ENCODE measurements around the gene ARPC2. TPM values are rescaled to one million over a fixed set of nuclear protein-coding genes. Genes with fewer than 3 reads are reported as not detected.

The ARPC2 gene
- total RNA-seq, 2 donors from 2014 or later, result 517 to 533 TPM

DNA sequence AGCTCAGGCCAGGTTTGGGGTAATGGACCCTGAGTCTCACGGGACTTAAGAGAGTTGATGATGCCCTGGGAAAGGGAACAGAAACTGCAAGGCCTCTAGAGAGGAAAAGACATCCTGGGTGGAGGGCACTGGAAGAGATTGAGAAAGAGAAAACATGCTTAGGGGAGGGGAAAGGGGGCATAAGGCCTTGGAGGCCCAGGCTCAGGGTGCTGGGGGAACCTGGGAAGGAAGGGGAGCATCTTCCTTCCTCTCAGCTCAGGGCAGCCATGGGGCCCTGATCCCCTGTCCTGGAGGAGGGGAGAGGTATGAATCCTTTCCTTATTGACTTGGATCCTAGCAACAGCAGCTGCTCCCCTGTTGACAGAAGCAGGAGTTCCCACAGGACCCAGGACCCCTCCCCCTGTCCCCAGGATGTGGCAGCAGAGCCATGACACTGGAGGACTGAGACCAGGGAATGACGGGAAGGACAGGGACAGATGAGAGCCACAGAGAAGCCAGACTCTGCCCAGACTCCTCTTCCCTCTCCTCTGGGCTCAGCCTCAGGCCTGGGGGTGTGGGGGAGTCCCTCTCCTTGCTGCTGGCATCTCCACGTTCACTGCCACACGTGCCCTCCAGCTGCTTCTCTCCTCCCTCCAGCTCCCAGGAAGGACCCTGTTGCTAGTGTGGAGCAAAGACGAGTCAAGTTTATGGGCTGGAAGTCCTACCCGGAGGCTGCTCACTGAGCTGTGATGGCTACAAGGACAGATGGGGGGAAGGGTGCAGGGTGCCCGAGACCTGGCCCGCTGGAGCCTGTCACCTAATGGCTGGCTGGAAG is 44.6 kb downstream of the ARPC2 start:
- H3K4me1 Mint-ChIP-seq (ENCODE audit: low read depth), result peaks cover 19% of the 10 kb centered on the region
- no peaks in the 10 kb centered on the region for H3K27me3 Mint-ChIP-seq (ENCODE audit: low read depth)
- H3K36me3 Mint-ChIP-seq (ENCODE audit: insufficient read depth in 2 of 2), result peaks cover 0 to 6% of the 10 kb centered on the region in 2 donors
- no peak overlapping the region for H3K4me3 Mint-ChIP-seq
- H3K27ac Mint-ChIP-seq, result peak overlapping the region; percentile 38
- H3K9me3 Mint-ChIP-seq, result no peaks in the 10 kb centered on the region
- no peak for DNase-seq
- no peak for ATAC-seq (replicated peaks in 1 of 2)

- DNase-seq, result no peak
- Mint-ChIP-seq H3K4me1 (ENCODE audit: low read depth) (peaks cover 17% of the 10 kb centered on the region), H3K36me3 (ENCODE audit: insufficient read depth in 2 of 2) (peaks cover 0 to 6% of the 10 kb centered on the region in 2 donors), H3K27ac (peak overlapping the region; percentile 38), H3K27me3 (ENCODE audit: low read depth) (no peaks in the 10 kb centered on the region), H3K9me3 (no peaks in the 10 kb centered on the region), H3K4me3 (no peak overlapping the region)
- ATAC-seq (replicated peaks in 1 of 2), result no peak
Observed at GRCh38 chr2:218262237-218262600, 45.2 kb downstream of the ARPC2 start.

- peak in 1 of 2 donors; percentile 8 for ATAC-seq (replicated peaks in 1 of 2)
- Mint-ChIP-seq H3K27ac (no peak overlapping the region), H3K9me3 (no peaks in the 10 kb centered on the region), H3K4me1 (ENCODE audit: low read depth) (peaks cover 16% of the 10 kb centered on the region), H3K4me3 (peak overlapping the region in 1 of 2 donors; percentile 6), H3K36me3 (ENCODE audit: insufficient read depth in 2 of 2) (peaks cover 0 to 10% of the 10 kb centered on the region in 2 donors), H3K27me3 (ENCODE audit: low read depth) (no peaks in the 10 kb centered on the region)
- no peak for DNase-seq
Observed at GRCh38 chr2:218262631-218263586, 45.9 kb downstream of the ARPC2 start.

GRCh38 chr2:218263817-218264641 is 47.0 kb downstream of the ARPC2 start:
- no peak for DNase-seq
- no peaks in the 10 kb centered on the region for H3K9me3 Mint-ChIP-seq
- H3K36me3 Mint-ChIP-seq (ENCODE audit: insufficient read depth in 2 of 2), result peaks cover 0 to 10% of the 10 kb centered on the region in 2 donors
- peak; percentile 19 to 21 for ATAC-seq (replicated peaks in 1 of 2)
- no peak overlapping the region for H3K4me3 Mint-ChIP-seq
- H3K4me1 Mint-ChIP-seq (ENCODE audit: low read depth), result peaks cover 21% of the 10 kb centered on the region
- H3K27me3 Mint-ChIP-seq (ENCODE audit: low read depth), result no peaks in the 10 kb centered on the region
- peak overlapping the region; percentile 67 for H3K27ac Mint-ChIP-seq

- no peak overlapping the region for H3K27ac Mint-ChIP-seq
- H3K9me3 Mint-ChIP-seq, result no peaks in the 10 kb centered on the region
- H3K4me1 Mint-ChIP-seq (ENCODE audit: low read depth), result peaks cover 26% of the 10 kb centered on the region
- DNase-seq, result no peak
- no peaks in the 10 kb centered on the region for H3K27me3 Mint-ChIP-seq (ENCODE audit: low read depth)
- no peak overlapping the region for H3K4me3 Mint-ChIP-seq
- ATAC-seq (replicated peaks in 1 of 2), result no peak
- H3K36me3 Mint-ChIP-seq (ENCODE audit: insufficient read depth in 2 of 2), result peaks cover 0 to 13% of the 10 kb centered on the region in 2 donors
Observed at GRCh38 chr2:218264773-218265561, 48.0 kb downstream of the ARPC2 start.

- Mint-ChIP-seq H3K36me3 (ENCODE audit: insufficient read depth in 2 of 2) (peaks cover 0 to 13% of the 10 kb centered on the region in 2 donors), H3K4me1 (ENCODE audit: low read depth) (peaks cover 26% of the 10 kb centered on the region), H3K27me3 (ENCODE audit: low read depth) (no peaks in the 10 kb centered on the region), H3K9me3 (no peaks in the 10 kb centered on the region), H3K27ac (no peak overlapping the region), H3K4me3 (no peak overlapping the region)
- DNase-seq (no peak), ATAC-seq (replicated peaks in 1 of 2) (no peak)
Observed at GRCh38 chr2:218265626-218266025, 48.6 kb downstream of the ARPC2 start.

DNA sequence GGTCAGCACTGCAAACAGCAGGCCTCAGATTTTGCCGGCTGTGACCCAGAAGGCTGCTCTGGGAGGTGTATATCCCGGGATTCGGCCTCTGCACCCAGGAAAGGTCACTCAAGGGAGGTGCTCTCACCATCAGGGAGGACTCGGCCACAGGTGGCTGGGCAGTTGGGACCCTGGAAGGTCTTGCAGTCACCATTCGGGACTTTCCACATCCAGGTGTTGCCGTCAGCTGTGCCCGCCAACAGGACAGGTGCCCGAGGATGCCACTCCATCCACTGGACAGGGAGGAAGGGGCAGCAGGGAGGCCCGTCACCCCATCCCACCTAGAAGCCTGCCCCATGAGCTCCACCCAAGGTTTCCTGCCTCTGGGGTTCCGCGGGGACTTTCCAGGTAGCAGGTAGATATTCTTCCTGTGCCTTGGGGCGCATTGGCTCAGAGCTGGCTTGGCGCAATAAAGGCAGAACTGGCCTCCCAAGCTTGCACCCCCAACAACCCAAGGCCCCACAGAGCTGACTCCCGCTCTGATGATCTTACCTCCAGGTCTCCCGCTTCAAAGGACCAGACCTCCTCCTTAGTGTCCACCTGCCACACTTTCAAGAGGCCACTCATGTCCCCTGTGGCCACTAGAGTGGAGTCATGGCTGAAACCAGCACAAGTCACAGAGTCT is 49.5 kb downstream of the ARPC2 start:
- ATAC-seq (replicated peaks in 1 of 2), result no peak
- Mint-ChIP-seq H3K4me1 (ENCODE audit: low read depth) (peaks cover 33% of the 10 kb centered on the region), H3K4me3 (no peak overlapping the region), H3K9me3 (no peaks in the 10 kb centered on the region), H3K27me3 (ENCODE audit: low read depth) (no peaks in the 10 kb centered on the region), H3K27ac (no peak overlapping the region), H3K36me3 (ENCODE audit: insufficient read depth in 2 of 2) (peaks cover 0 to 13% of the 10 kb centered on the region in 2 donors)
- no peak for DNase-seq

DNA sequence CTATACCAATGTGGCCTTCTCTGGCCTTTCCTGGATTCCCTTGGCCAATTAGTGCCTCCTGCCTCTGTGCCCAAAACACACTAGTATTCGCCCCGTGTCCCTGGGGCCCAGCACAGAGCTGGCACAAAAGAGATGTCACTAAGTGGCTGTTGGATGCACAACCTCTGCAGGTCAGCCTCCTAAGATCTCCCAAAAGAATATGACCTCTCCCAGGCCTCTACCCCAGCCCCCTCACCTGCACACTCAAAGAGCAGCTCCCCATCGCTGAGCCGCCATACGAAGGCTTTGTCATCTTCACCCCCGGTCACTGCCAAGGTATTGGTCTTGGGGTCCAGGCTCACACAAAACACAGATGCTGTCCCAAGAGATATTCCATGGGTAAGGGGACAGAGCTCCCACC is 50.3 kb downstream of the ARPC2 start:
- DNase-seq, result no peak
- Mint-ChIP-seq H3K9me3 (no peaks in the 10 kb centered on the region), H3K27me3 (ENCODE audit: low read depth) (no peaks in the 10 kb centered on the region), H3K4me3 (peak overlapping the region in 1 of 2 donors; percentile 16), H3K36me3 (ENCODE audit: insufficient read depth in 2 of 2) (peaks cover 0 to 13% of the 10 kb centered on the region in 2 donors), H3K27ac (peak overlapping the region; percentile 43), H3K4me1 (ENCODE audit: low read depth) (peaks cover 41% of the 10 kb centered on the region)
- ATAC-seq (replicated peaks in 1 of 2), result no peak

- peak within 1 kb of the TSS; percentile 78 for H3K27ac Mint-ChIP-seq
- H3K4me3 Mint-ChIP-seq, result peak within 1 kb of the TSS; percentile 85 to 98
Observed at GRCh38 chr2:218269900-218270720, 53.1 kb downstream of the ARPC2 start, which contains the start of the genes AAMP and PNKD. AAMP (minus strand) TSS chr2:218270137; CDS start chr2:218270086, 51 bp downstream. PNKD (plus strand) TSS chr2:218270519; CDS start chr2:218270536, 17 bp downstream.

DNA sequence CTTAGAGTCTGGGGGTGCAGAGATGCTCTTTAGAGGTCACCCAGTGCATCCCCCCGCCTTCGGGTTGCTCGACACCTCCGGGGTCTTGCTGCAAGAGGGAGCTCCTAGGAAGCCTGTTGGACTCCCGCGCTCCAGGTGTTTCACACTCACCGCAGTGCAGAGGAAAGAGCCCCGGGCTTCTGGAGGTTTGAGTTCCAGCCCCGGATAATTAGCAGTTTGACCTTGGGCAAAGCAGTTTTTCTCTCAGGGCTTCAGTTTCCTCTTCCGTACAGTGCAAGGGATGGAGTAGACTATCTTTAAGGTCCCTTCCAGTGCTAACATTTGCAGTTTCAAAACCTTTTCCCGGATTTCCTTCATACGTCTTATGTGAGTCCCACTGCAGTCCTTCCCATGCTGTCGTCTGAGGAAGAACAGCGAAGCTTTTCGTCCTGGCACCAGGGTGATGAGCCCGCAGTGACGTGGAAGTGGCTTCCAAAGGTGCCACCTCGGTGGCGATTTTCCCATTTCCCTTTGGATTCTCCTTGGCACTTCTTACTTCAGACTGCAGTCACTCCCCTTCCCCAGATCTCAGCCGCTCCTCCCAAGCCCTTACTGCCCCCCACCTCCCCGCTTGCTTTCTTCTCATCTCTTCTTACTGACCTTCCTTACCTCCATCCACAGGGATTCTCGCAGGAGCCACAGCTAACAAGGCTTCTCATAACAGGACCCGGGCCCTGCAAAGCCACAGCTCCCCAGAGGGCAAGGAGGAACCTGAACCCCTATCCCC is 53.9 kb downstream of the ARPC2 start:
- H3K27ac Mint-ChIP-seq, result peak overlapping the region; percentile 1
- H3K4me3 Mint-ChIP-seq, result peak overlapping the region; percentile 85 to 98
- no peaks in the 10 kb centered on the region for H3K9me3 Mint-ChIP-seq
- ATAC-seq (replicated peaks in 1 of 2) (no peak), DNase-seq (no peak)
- H3K4me1 Mint-ChIP-seq (ENCODE audit: low read depth), result peaks cover 38% of the 10 kb centered on the region
- H3K27me3 Mint-ChIP-seq (ENCODE audit: low read depth), result no peaks in the 10 kb centered on the region
- H3K36me3 Mint-ChIP-seq (ENCODE audit: insufficient read depth in 2 of 2), result peaks cover 3 to 13% of the 10 kb centered on the region in 2 donors

More at GRCh38 chr2:218269900-218270720, 53.1 kb downstream of the ARPC2 start, which contains the start of the genes AAMP and PNKD:
- Mint-ChIP-seq H3K9me3 (no peaks in the 10 kb centered on the region), H3K36me3 (ENCODE audit: insufficient read depth in 2 of 2) (peaks cover 3 to 17% of the 10 kb centered on the region in 2 donors), H3K4me1 (ENCODE audit: low read depth) (peaks cover 38% of the 10 kb centered on the region), H3K27me3 (ENCODE audit: low read depth) (no peaks in the 10 kb centered on the region)
- DNase-seq (peak; percentile 100), ATAC-seq (replicated peaks in 1 of 2) (peak; percentile 92)
